Measurements from ENCODE around the gene CAMK1D. TPM values are rescaled to one million over a fixed set of nuclear protein-coding genes. Genes with fewer than 3 reads are reported as not detected.

CAMK1D gene
- total and polyA plus RNA-seq, 2 of the 4 experiments (the other 2 are of a cell fraction), result 5.0 to 5.3 TPM

GRCh38 chr10:12719365-12719764, 370.0 kb downstream of the CAMK1D start:
- Histone ChIP-seq H4K8ac (ENCODE audit: low read depth in 2 of 2, low read length in 2 of 2) (no peak overlapping the region), H3K9me3 (ENCODE audit: control insufficient read depth, insufficient read depth, low read length) (no peaks in the 10 kb centered on the region), H2BK20ac (ENCODE audit: low read depth, low read length) (no peak overlapping the region), H3K23ac (ENCODE audit: low read depth, low read length) (no peak overlapping the region), H2AK9ac (replicated peaks; ENCODE audit: low read depth, low read length, poor library complexity) (no peak overlapping the region), H3K79me1 (ENCODE audit: low read depth in 1 of 2, low read length in 2 of 2) (no peaks in the 10 kb centered on the region), H2AK5ac (ENCODE audit: low read depth, low read length) (no peak overlapping the region), H2BK5ac (ENCODE audit: low read depth, low read length, poor library complexity, severe bottlenecking) (no peak overlapping the region), H3K4ac (ENCODE audit: low read depth, low read length) (no peak overlapping the region), H3K4me2 (ENCODE audit: low read depth, low read length) (no peak overlapping the region), H3K36me3 (ENCODE audit: control insufficient read depth, insufficient read depth, low read length) (no peaks in the 10 kb centered on the region), H3K9me1 (ENCODE audit: insufficient read depth, low read length) (0 out of 2 replicates have a peak, but pooled peaks cover 4% of the 10 kb centered on the region), H3K27ac (ENCODE audit: insufficient read depth, low read length) (no peak overlapping the region), H3K56ac (ENCODE audit: extremely low read depth, insufficient read depth, low read length) (no peak overlapping the region), H3K4me3 (ENCODE audit: insufficient read depth, low read depth, low read length) (no peak overlapping the region), H2BK120ac (ENCODE audit: low read depth, low read length) (no peak overlapping the region), H2AFZ (replicated peaks; ENCODE audit: low read length, poor library complexity) (no peak overlapping the region), H3K27me3 (ENCODE audit: control insufficient read depth, insufficient read depth, low read length) (no peaks in the 10 kb centered on the region), H3K14ac (replicated peaks; ENCODE audit: low read depth, low read length) (0 out of 2 replicates have a peak overlapping the region, but pooled peaks have one; percentile 9), H2BK15ac (ENCODE audit: low read depth, low read length) (peak overlapping the region; percentile 17; the same call in 1 of the 3 replicates), H3K9ac (ENCODE audit: low read depth, low read length) (no peak overlapping the region), H4K91ac (ENCODE audit: insufficient read depth, low read depth, low read length) (peak overlapping the region; percentile 28; the same call in 1 of the 2 replicates), H4K20me1 (ENCODE audit: insufficient read depth, low read length) (no peaks in the 10 kb centered on the region), H4K5ac (ENCODE audit: low read depth, low read length) (no peak overlapping the region), H3K18ac (ENCODE audit: low read depth, low read length) (no peak overlapping the region), H3K4me1 (ENCODE audit: control insufficient read depth, insufficient read depth, low read length) (peaks cover 8% of the 10 kb centered on the region)
- WGBS, 2 experiments (ENCODE audit: extremely low coverage in 2 of 2, insufficient read length in 1 of 2), result no CpG with 5 or more reads among the region's 2 CpGs
- intact Hi-C loops (cut with micrococcal nuclease) (no loop called here), in situ Hi-C loops (cut with MboI; ENCODE audit: low sequenced_read_pairs) (loop anchor here (25.0 kb wide), 1 partner anchor 343 kb away; no protein-coding TSS in a partner anchor), dilution Hi-C loops (cut with HindIII; ENCODE audit: low sequenced_read_pairs, unreplicated experiment) (no loop called here)
- ChIA-PET CTCF (no interaction called here), POLR2A (ENCODE audit: unreplicated experiment) (no interaction called here)
- no TSS peak for BruUV-seq (replicated peaks)
- ATAC-seq (ENCODE audit: low read depth) (no peak), DNase-seq (peak; percentile 39)
- TF ChIP-seq SMC3 (IDR thresholded peaks at IDR 0.05; ENCODE audit: low read depth, low read length), result no peak
- TF ChIP-seq CTCF (conservative IDR thresholded peaks at IDR 0.05; ENCODE audit: low read depth, low read length), result no peak
- no peak for TF ChIP-seq RFX5 (IDR thresholded peaks at IDR 0.05; ENCODE audit: low read depth, low read length)
- TF ChIP-seq USF2 (IDR thresholded peaks at IDR 0.05; ENCODE audit: low read depth, low read length), result no peak
- TF ChIP-seq POLR2A (IDR thresholded peaks at IDR 0.05; ENCODE audit: low read depth, low read length), result no peak
- no peak for TF ChIP-seq FOS (IDR thresholded peaks at IDR 0.05; ENCODE audit: low read depth, low read length)
- TF ChIP-seq CEBPB (IDR thresholded peaks at IDR 0.05; ENCODE audit: low read depth, low read length), result peak; percentile 86
- no peak for TF ChIP-seq RAD21 (IDR thresholded peaks at IDR 0.05; ENCODE audit: low read length)

Measured in IMR-90 (cell line).